ENCODE results near the gene SMARCA2.
A peak's percentile ranks its signal among the peaks of the same experiment; 100 is the strongest.

SMARCA2 gene

DNA sequence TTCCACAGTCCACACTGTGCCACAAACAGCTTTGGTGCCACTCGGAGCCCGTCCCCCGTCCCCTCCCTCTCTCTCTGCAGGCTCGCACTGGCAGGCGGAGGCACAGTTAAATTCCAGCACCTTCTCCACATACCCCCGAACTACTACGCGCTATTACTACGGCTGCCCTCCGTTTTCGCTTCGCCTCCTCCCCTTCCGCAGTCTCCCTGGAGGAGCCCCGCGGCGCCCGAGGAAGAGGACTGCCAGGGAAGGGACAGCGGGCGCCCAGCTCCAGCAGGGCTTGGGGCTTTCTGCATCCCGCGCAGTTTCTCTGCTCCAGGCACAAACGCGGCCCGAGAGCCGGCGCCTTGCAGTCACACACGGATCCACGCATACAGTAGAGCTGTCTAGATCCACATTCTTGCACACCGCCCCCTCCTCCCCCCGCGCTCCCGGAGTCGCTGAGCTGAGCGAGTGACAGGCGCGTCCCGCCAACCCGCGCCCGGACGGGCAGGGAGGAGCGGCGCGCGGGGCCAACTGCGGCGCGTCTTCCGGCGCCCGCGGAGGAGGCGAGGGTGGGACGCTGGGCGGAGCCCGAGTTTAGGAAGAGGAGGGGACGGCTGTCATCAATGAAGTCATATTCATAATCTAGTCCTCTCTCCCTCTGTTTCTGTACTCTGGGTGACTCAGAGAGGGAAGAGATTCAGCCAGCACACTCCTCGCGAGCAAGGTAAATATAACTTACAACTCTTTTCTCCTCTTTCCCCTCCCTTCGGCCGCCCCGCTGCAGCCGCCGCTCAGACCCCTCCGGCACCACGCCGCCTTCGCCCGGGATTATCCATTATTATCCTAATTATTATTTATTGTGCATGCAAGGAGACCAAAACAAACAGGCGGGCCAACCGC is at the start of gene SMARCA2:
SMARCA2 (plus strand) TSS at position 652 of the 885 bp plus-strand sequence. CDS start 13,676 bp downstream, outside the sequence.
- peak; percentile 98 for DNase-seq
- in situ Hi-C loops (cut with MboI; ENCODE audit: low pct_unique_long_range_greater_than_20kb, low sequenced_read_pairs), result no loop called here

GRCh38 chr9:1966725-1967366 is 48.3 kb upstream of the SMARCA2 start:
- DNase-seq, result no peak
- in situ Hi-C loops (cut with MboI; ENCODE audit: low pct_unique_long_range_greater_than_20kb, low sequenced_read_pairs), result no loop called here

DNA sequence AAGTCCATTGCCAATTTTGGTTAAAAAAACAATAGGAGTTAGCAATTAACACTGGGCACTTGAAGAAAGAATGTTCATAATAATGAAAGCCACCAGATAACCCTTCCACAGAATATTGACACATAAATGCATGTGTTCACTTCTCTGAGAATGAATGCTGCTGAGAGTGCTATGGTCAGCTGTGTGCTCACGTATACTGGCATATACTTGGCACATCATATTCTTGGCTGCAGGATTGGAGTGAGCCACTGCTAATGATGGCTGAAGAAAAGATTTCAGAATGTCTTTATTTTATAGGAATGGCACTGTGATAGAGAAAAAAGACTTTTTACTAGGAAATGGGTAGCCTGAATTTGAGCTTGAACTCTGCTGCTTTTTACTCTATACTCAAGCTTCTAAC is 46.0 kb upstream of the SMARCA2 start:
- in situ Hi-C loops (cut with MboI; ENCODE audit: low pct_unique_long_range_greater_than_20kb, low sequenced_read_pairs), result no loop called here
- no peak for DNase-seq

DNA sequence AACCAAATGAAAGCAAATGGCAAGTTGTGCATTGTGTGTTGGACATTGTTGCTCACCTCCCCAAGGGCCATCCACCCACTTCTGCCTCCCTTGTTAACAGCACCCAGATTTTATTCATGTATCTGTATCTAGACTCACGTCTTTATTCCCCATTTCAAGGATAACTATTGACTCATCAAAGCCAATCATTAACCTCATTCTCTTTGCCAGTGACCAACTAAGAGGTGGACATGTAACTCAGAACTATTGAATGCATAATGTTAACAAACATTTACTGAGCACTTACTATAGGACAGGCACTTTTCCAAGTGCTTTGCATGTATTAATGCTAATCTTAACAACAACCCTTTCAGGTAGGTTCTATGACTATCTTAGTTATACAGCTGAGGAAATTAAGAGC is 45.2 kb upstream of the SMARCA2 start:
- in situ Hi-C loops (cut with MboI; ENCODE audit: low pct_unique_long_range_greater_than_20kb, low sequenced_read_pairs), result no loop called here
- no peak for DNase-seq

GRCh38 chr9:1972672-1973071 is 42.5 kb upstream of the SMARCA2 start:
- no peak for DNase-seq
- in situ Hi-C loops (cut with MboI; ENCODE audit: low pct_unique_long_range_greater_than_20kb, low sequenced_read_pairs), result no loop called here

DNA sequence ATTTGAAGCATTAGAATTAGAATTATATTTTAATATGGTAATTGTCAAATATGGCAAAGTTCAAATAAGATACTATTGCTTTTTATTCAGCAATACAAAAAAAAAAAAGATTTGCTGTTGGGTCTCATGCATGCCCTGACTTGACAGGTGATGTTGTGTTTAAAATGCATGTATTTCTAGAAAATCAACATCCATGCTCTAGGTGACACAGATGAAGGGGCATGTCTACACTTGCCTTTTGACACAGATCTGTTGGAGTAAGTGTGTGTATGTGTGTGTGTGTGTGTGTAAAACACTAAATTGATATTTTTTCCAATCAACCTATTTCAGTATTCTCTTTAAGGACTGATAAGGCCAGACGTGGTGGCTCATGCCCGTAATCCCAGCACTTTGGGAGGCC is 38.1 kb upstream of the SMARCA2 start:
- no peak for DNase-seq
- in situ Hi-C loops (cut with MboI; ENCODE audit: low pct_unique_long_range_greater_than_20kb, low sequenced_read_pairs), result loop anchor here (25.0 kb wide), 1 partner anchor 90 kb away; no protein-coding TSS in a partner anchor

- no peak for DNase-seq
- in situ Hi-C loops (cut with MboI; ENCODE audit: low pct_unique_long_range_greater_than_20kb, low sequenced_read_pairs), result loop anchor here (25.0 kb wide), 1 partner anchor 92 kb away; no protein-coding TSS in a partner anchor
These were observed 36.2 kb upstream of the SMARCA2 start for GRCh38 chr9:1978941-1979340.

GRCh38 chr9:1979741-1980367 is 35.3 kb upstream of the SMARCA2 start:
- DNase-seq, result peak; percentile 60

DNA sequence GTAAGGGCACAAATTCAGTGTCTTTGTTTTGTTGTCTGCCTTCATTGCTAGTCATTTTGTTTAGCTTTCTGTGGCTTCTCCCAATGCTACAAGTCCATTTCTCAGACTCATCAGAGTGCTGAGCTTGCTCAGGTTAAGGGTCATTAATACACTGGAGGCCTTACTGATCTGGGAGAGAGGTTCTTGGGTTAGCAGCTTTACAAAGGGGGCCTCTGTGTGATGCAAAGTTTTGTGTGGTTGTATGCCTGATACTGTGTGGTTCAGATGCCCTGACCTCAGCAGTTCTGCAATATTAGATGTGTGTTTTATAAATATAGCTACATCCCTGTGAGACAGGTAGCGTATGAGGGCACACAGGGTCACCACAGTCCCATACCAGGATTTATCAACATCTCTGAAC is 34.8 kb upstream of the SMARCA2 start:
- no peak for DNase-seq
- in situ Hi-C loops (cut with MboI; ENCODE audit: low pct_unique_long_range_greater_than_20kb, low sequenced_read_pairs), result loop anchor here (25.0 kb wide), 1 partner anchor 93 kb away; no protein-coding TSS in a partner anchor

More at GRCh38 chr9:1979741-1980367, 35.3 kb upstream of the SMARCA2 start:
- in situ Hi-C loops (cut with MboI; ENCODE audit: low pct_unique_long_range_greater_than_20kb, low sequenced_read_pairs), result loop anchor here (25.0 kb wide), 1 partner anchor 93 kb away; no protein-coding TSS in a partner anchor

GRCh38 chr9:1982074-1982473 is 33.1 kb upstream of the SMARCA2 start:
- in situ Hi-C loops (cut with MboI; ENCODE audit: low pct_unique_long_range_greater_than_20kb, low sequenced_read_pairs), result loop anchor here (25.0 kb wide), 1 partner anchor 95 kb away; no protein-coding TSS in a partner anchor
- no peak for DNase-seq

DNA sequence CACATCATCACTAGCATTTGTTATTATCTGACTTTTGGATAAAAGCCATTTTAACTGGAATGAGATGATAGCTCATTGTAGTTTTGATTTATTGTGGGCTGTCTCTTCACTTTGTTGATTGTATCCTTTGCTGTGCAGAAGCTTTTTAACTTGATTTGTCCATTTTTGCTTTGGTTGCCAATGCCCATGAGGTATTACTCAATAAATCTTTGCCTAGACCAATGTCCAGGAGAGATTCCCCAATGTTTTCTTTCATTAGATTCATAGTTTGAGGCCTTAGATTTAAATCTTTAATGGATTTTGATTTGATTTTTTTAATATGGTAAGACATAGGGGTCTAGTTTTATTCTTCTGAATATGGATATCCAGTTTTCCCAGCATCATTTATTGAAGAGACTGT is 28.8 kb upstream of the SMARCA2 start:
- DNase-seq, result no peak
- in situ Hi-C loops (cut with MboI; ENCODE audit: low pct_unique_long_range_greater_than_20kb, low sequenced_read_pairs), result loop anchor here (25.0 kb wide), 1 partner anchor 99 kb away; no protein-coding TSS in a partner anchor

DNA sequence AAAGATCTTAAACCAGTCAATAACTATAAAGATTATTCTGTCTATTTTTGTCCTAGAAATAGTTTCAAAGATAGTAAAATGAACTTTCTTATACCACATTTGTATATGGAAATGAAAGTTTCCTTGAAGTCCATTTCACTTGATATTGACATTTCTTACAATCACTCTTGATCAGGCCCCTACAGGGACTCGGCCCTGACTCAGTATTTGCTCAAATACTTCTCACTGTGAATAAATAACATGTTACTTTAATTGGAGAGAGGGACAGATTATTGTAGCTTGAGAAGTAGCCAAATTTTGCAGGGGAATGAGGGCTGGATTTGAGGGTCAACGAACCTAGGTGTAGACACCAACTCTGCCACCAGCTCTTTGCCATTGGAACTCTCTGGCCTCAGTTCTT is 25.6 kb upstream of the SMARCA2 start:
- DNase-seq, result no peak
- in situ Hi-C loops (cut with MboI; ENCODE audit: low pct_unique_long_range_greater_than_20kb, low sequenced_read_pairs), result loop anchor here (25.0 kb wide), 1 partner anchor 102 kb away; no protein-coding TSS in a partner anchor

GRCh38 chr9:1994180-1994579 is 21.0 kb upstream of the SMARCA2 start:
- in situ Hi-C loops (cut with MboI; ENCODE audit: low pct_unique_long_range_greater_than_20kb, low sequenced_read_pairs), result loop anchor here (25.0 kb wide), 1 partner anchor 107 kb away; no protein-coding TSS in a partner anchor
- no peak for DNase-seq

GRCh38 chr9:1995084-1995483 is 20.1 kb upstream of the SMARCA2 start:
- DNase-seq, result no peak

DNA sequence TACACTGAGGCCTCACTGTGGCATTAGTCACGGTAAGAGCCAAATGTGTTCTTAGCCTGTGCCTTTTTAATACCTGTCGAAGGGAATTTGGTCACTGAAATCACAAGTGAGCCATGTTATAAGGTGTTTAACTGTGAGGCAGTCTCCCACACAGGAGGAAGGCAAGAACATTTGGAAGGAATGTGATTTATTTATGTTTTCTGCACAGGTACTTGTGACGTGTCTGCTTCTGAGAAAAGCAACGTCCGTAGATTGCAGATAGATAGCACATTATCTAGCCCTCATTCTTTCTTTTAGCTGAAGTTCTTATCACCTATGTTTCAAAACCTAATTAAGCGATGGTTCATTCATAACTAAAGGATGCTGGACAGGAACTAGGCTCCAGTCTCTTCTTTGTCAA is 19.0 kb upstream of the SMARCA2 start:
- in situ Hi-C loops (cut with MboI; ENCODE audit: low pct_unique_long_range_greater_than_20kb, low sequenced_read_pairs), result loop anchor here (25.0 kb wide), 1 partner anchor 109 kb away; no protein-coding TSS in a partner anchor
- DNase-seq, result no peak

More at GRCh38 chr9:1995084-1995483, 20.1 kb upstream of the SMARCA2 start:
- in situ Hi-C loops (cut with MboI; ENCODE audit: low pct_unique_long_range_greater_than_20kb, low sequenced_read_pairs), result loop anchor here (25.0 kb wide), 1 partner anchor 108 kb away; no protein-coding TSS in a partner anchor

- DNase-seq, result no peak
- in situ Hi-C loops (cut with MboI; ENCODE audit: low pct_unique_long_range_greater_than_20kb, low sequenced_read_pairs), result loop anchor here (25.0 kb wide), 1 partner anchor 110 kb away; no protein-coding TSS in a partner anchor
These were observed 17.5 kb upstream of the SMARCA2 start for GRCh38 chr9:1997646-1998045.

- DNase-seq, result no peak
- in situ Hi-C loops (cut with MboI; ENCODE audit: low pct_unique_long_range_greater_than_20kb, low sequenced_read_pairs), result loop anchor here (25.0 kb wide), 1 partner anchor 111 kb away; no protein-coding TSS in a partner anchor
These were observed 17.0 kb upstream of the SMARCA2 start for GRCh38 chr9:1998111-1998510.

DNA sequence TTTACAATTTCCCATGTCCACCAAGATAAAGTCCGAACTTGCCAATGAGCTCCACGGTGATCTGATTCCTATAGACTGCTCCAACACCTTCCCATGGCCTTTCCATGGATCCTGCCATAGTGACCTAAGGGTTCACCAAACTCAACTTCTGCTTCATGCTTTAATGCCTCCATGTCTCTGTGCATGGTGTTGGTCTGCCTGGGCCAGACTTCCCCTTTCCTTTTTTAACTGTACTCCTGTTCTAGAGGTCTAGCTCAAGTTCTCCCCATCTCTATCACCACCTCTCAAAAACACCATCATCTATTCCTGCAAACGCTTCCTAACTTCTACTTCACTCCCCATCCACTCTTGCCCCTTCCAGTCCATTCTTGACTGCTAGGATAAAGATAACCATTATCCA is 14.8 kb upstream of the SMARCA2 start:
- in situ Hi-C loops (cut with MboI; ENCODE audit: low pct_unique_long_range_greater_than_20kb, low sequenced_read_pairs), result no loop called here
- DNase-seq, result no peak

DNA sequence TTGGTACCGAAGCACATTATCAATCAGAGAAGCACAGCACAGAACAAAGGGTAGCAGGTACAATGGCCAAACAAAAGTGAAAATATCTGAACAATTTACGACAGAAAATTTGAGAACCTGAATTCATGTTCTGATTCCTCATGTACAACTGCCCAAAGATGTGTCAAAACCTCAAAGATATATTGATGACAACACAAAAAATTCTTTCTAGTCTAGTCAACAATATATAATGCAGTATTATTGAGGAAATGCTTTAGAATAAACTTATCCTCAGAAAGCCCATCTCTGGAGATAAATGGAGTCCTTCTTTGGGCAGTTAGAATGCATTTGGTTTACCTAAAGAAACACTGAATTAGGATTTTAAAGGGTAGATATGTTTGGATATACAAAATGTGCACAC is 6.8 kb upstream of the SMARCA2 start:
- DNase-seq, result no peak
- in situ Hi-C loops (cut with MboI; ENCODE audit: low pct_unique_long_range_greater_than_20kb, low sequenced_read_pairs), result no loop called here

Measured in KBM-7 (cell line).